IMR-90 (cell line): Measurements from ENCODE around the gene ISCU. TPM values are rescaled to one million over a fixed set of nuclear protein-coding genes. Genes with fewer than 3 reads are reported as not detected.

ENCODE experiments used
- ATAC-seq: fragments of 200-7000 bp; cut with Tn5 transposase; 2 replicates; pipeline ENCODE4 v1.9.1; 2020; ENCODE audit warnings: low read depth, mild to moderate bottlenecking, moderate library complexity
- BruUV-seq: library from RNA; stranded (reverse); fragments of 400-500 nt; replicated peaks from 2 replicates; lab custom pipeline; 2021; lab: Mats Ljungman, UMichigan
- CTCF ChIA-PET: fragments of 300-600 bp; formaldehyde crosslinking; extraction: SDS; loops from one replicate; lab custom pipeline; 2021; ENCODE audit warnings: antibody characterized with exemption; lab: Yijun Ruan, JAX
- POLR2A ChIA-PET: fragments of 300-600 bp; sonication (Branson Sonifier 250); formaldehyde crosslinking; loops from one replicate; lab custom pipeline; 2022; ENCODE audit warnings: antibody characterized with exemption; ENCODE audit not compliant: unreplicated experiment; lab: Charles Lee
- DNase-seq: peaks from one replicate; pipeline ENCODE4 v3.0.0; 2013
- H2AFZ ChIP-seq: replicated peaks from 2 replicates; pipeline ENCODE3; 2013; ENCODE audit warnings: low read length, mild to moderate bottlenecking; ENCODE audit not compliant: poor library complexity
- H2AK5ac ChIP-seq: 2 replicates; pipeline ENCODE4 v1.6.1; 2013; ENCODE audit warnings: low read depth, low read length, inconsistent platforms
- H2AK9ac ChIP-seq: replicated peaks from 2 replicates; pipeline ENCODE3; 2013; ENCODE audit warnings: mild to moderate bottlenecking, low read depth, low read length, moderate library complexity; ENCODE audit not compliant: poor library complexity
- H2BK120ac ChIP-seq: 2 replicates; pipeline ENCODE4 v1.6.1; 2013; ENCODE audit warnings: low read depth, low read length, inconsistent platforms
- H2BK15ac ChIP-seq: 3 replicates; pipeline ENCODE4 v1.6.1; 2013; ENCODE audit warnings: low read depth, low read length, inconsistent platforms
- H2BK20ac ChIP-seq: 2 replicates; pipeline ENCODE4 v1.6.1; 2013; ENCODE audit warnings: low read depth, mild to moderate bottlenecking, inconsistent platforms, low read length, moderate library complexity
- H2BK5ac ChIP-seq: 2 replicates; pipeline ENCODE4 v1.6.1; 2013; ENCODE audit warnings: mild to moderate bottlenecking, low read depth, low read length, inconsistent platforms; ENCODE audit not compliant: poor library complexity, severe bottlenecking
- H3K14ac ChIP-seq: replicated peaks from 2 replicates; pipeline ENCODE4 v1.6.1; 2013; ENCODE audit warnings: low read depth, low read length, inconsistent platforms
- H3K18ac ChIP-seq: 2 replicates; pipeline ENCODE4 v1.6.1; 2013; ENCODE audit warnings: low read depth, low read length, control low read depth
- H3K23ac ChIP-seq: 2 replicates; pipeline ENCODE4 v1.6.1; 2013; ENCODE audit warnings: low read depth, low read length, inconsistent platforms
- H3K27ac ChIP-seq: 2 replicates; pipeline ENCODE4 v1.5.1; 2013; ENCODE audit warnings: mild to moderate bottlenecking, control low read depth, low read length; ENCODE audit not compliant: insufficient read depth
- H3K27me3 ChIP-seq: 2 replicates; pipeline ENCODE4 v1.6.1; 2013; ENCODE audit warnings: low read length; ENCODE audit not compliant: control insufficient read depth, insufficient read depth
- H3K36me3 ChIP-seq: 2 replicates; pipeline ENCODE4 v1.6.1; 2013; ENCODE audit warnings: low read length, mixed read lengths; ENCODE audit not compliant: control insufficient read depth, insufficient read depth
- H3K4ac ChIP-seq: 2 replicates; pipeline ENCODE4 v1.6.1; 2013; ENCODE audit warnings: low read depth, low read length, inconsistent platforms
- H3K4me1 ChIP-seq: 2 replicates; pipeline ENCODE4 v1.6.1; 2013; ENCODE audit warnings: low read length, mixed read lengths; ENCODE audit not compliant: control insufficient read depth, insufficient read depth
- H3K4me2 ChIP-seq: 2 replicates; pipeline ENCODE4 v1.6.1; 2013; ENCODE audit warnings: low read depth, mild to moderate bottlenecking, control low read depth, low read length, moderate library complexity
- H3K4me3 ChIP-seq: 2 replicates; pipeline ENCODE4 v1.5.1; 2013; ENCODE audit warnings: low read depth, mild to moderate bottlenecking, control low read depth, low read length, moderate library complexity; ENCODE audit not compliant: insufficient read depth
- H3K56ac ChIP-seq: 2 replicates; pipeline ENCODE4 v1.6.1; 2013; ENCODE audit warnings: low read length, inconsistent platforms; ENCODE audit not compliant: insufficient read depth; ENCODE audit errors: extremely low read depth
- H3K79me1 ChIP-seq, 2 experiments: 2 replicates each; pipeline ENCODE4 v1.6.1; 2013; ENCODE audit warnings: low read length in 2 of 2, inconsistent platforms in 1 of 2, low read depth in 1 of 2
- H3K9ac ChIP-seq: 2 replicates; pipeline ENCODE4 v1.6.1; 2013; ENCODE audit warnings: low read depth, low read length, control low read depth
- H3K9me1 ChIP-seq: 2 replicates; pipeline ENCODE4 v1.6.1; 2013; ENCODE audit warnings: low read length, inconsistent platforms; ENCODE audit not compliant: insufficient read depth
- H3K9me3 ChIP-seq: 2 replicates; pipeline ENCODE4 v1.6.1; 2013; ENCODE audit warnings: low read length; ENCODE audit not compliant: control insufficient read depth, insufficient read depth
- H4K20me1 ChIP-seq: 2 replicates; pipeline ENCODE4 v1.6.1; 2013; ENCODE audit warnings: low read length, inconsistent platforms; ENCODE audit not compliant: insufficient read depth
- H4K5ac ChIP-seq: 2 replicates; pipeline ENCODE4 v1.6.1; 2013; ENCODE audit warnings: mild to moderate bottlenecking, low read depth, low read length, control low read depth
- H4K8ac ChIP-seq, 2 experiments: 2 replicates each; pipeline ENCODE4 v1.6.1; 2013; ENCODE audit warnings: low read depth in 2 of 2, low read length in 2 of 2, control low read depth in 1 of 2, inconsistent platforms in 1 of 2
- H4K91ac ChIP-seq: 2 replicates; pipeline ENCODE4 v1.6.1; 2013; ENCODE audit warnings: low read depth, low read length, inconsistent platforms; ENCODE audit not compliant: insufficient read depth
- BHLHE40 ChIP-seq: fragments of 150-350 bp; IDR thresholded peaks from 2 replicates; pipeline ENCODE4 v1.6.1; 2016; ENCODE audit warnings: mild to moderate bottlenecking, low read depth, low read length
- CEBPB ChIP-seq: IDR thresholded peaks from 2 replicates; pipeline ENCODE4 v1.6.1; 2012; ENCODE audit warnings: low read depth, low read length, improper control_type of control experiment
- CHD1 ChIP-seq: IDR thresholded peaks from 2 replicates; pipeline ENCODE4 v1.6.1; 2012; ENCODE audit warnings: low read depth, low read length, improper control_type of control experiment
- FOS ChIP-seq: fragments of 150-350 bp; IDR thresholded peaks from 2 replicates; pipeline ENCODE4 v1.6.1; 2016; ENCODE audit warnings: low read depth, low read length
- MAFK ChIP-seq: IDR thresholded peaks from 2 replicates; pipeline ENCODE4 v1.6.1; 2012; ENCODE audit warnings: low read depth, low read length, improper control_type of control experiment
- MAZ ChIP-seq: IDR thresholded peaks from 2 replicates; pipeline ENCODE4 v1.6.1; 2012; ENCODE audit warnings: low read depth, mild to moderate bottlenecking, low read length, improper control_type of control experiment, moderate library complexity, borderline replicate concordance
- MXI1 ChIP-seq: IDR thresholded peaks from 2 replicates; pipeline ENCODE4 v1.6.1; 2012; ENCODE audit warnings: low read depth, mild to moderate bottlenecking, low read length, moderate library complexity, borderline replicate concordance
- NFE2L2 ChIP-seq: fragments of 150-350 bp; IDR thresholded peaks from 2 replicates; pipeline ENCODE4 v1.6.1; 2016; ENCODE audit warnings: low read depth, mild to moderate bottlenecking, low read length
- POLR2A ChIP-seq: IDR thresholded peaks from 2 replicates; pipeline ENCODE4 v1.6.1; 2012; ENCODE audit warnings: mild to moderate bottlenecking, low read depth, low read length
- RAD21 ChIP-seq: IDR thresholded peaks from 2 replicates; pipeline ENCODE4 v1.6.1; 2012; ENCODE audit warnings: low read length, improper control_type of control experiment
- RCOR1 ChIP-seq: IDR thresholded peaks from 2 replicates; pipeline ENCODE4 v1.6.1; 2012; ENCODE audit warnings: mild to moderate bottlenecking, low read length, improper control_type of control experiment; ENCODE audit not compliant: insufficient replicate concordance
- RFX5 ChIP-seq: IDR thresholded peaks from 2 replicates; pipeline ENCODE4 v1.8.0; 2012; ENCODE audit warnings: low read depth, mild to moderate bottlenecking, low read length, moderate library complexity
- SMC3 ChIP-seq: fragments of 150-350 bp; IDR thresholded peaks from 2 replicates; pipeline ENCODE4 v1.6.1; 2016; ENCODE audit warnings: low read depth, mild to moderate bottlenecking, antibody characterized with exemption, low read length, moderate library complexity
- WGBS, 2 experiments: methylation state at CpG; one replicate each; pipeline versions ENCODE4 v1.1.5 to v1.1.7; 2013; ENCODE audit warnings: missing lambda C conversion rate in 2 of 2; ENCODE audit not compliant: insufficient read length in 1 of 2; ENCODE audit errors: extremely low coverage in 2 of 2; 5-methylcytosine and 5-hydroxymethylcytosine counted together
- dilution Hi-C: fragments of 300-500 bp; cut with HindIII; formaldehyde crosslinking; loops from one replicate; pipeline ENCODE4 v1.14.3; 2018; ENCODE audit warnings: low sequenced_read_pairs; ENCODE audit not compliant: unreplicated experiment
- in situ Hi-C: fragments of 300-500 bp; cut with MboI; formaldehyde crosslinking; loops from 3 replicates; pipeline ENCODE4 v1.14.3; 2019; ENCODE audit warnings: low sequenced_read_pairs, inconsistent platforms, mixed read lengths
- intact Hi-C: fragments of 100-400 bp; cut with micrococcal nuclease; formaldehyde crosslinking; loops from 2 replicates; pipeline ENCODE4 v1.10.0; 2022
- polyA plus RNA-seq, 3 experiments: library from polyadenylated mRNA; depleted of rRNA; stranded (reverse); fragments of >200 nt; gene quantifications; 2 replicates each; pipeline ENCODE4 v1.2.3, GENCODE V29; 2012; ENCODE audit warnings: low replicate concordance in 1 of 3
- total RNA-seq: library from RNA; depleted of rRNA; stranded (reverse); fragments of >200 nt; gene quantifications from 2 replicates; pipeline ENCODE4 v1.2.3, GENCODE V29; 2012
- TF ChIP-seq, protein P1 (sequence below): fragments of 150-350 bp; IDR thresholded peaks from 2 replicates; pipeline ENCODE4 v1.6.1; 2016; ENCODE audit warnings: low read depth, mild to moderate bottlenecking, low read length, moderate library complexity, borderline replicate concordance
- TF ChIP-seq, protein P2 (sequence below): conservative IDR thresholded peaks from 2 replicates; pipeline ENCODE4 v1.5.1; 2012; ENCODE audit warnings: mild to moderate bottlenecking, low read depth, low read length, improper control_type of control experiment

The ISCU gene
- total and polyA plus RNA-seq, 2 of the 4 experiments (the other 2 are of a cell fraction), result 52.7 to 87.2 TPM

DNA sequence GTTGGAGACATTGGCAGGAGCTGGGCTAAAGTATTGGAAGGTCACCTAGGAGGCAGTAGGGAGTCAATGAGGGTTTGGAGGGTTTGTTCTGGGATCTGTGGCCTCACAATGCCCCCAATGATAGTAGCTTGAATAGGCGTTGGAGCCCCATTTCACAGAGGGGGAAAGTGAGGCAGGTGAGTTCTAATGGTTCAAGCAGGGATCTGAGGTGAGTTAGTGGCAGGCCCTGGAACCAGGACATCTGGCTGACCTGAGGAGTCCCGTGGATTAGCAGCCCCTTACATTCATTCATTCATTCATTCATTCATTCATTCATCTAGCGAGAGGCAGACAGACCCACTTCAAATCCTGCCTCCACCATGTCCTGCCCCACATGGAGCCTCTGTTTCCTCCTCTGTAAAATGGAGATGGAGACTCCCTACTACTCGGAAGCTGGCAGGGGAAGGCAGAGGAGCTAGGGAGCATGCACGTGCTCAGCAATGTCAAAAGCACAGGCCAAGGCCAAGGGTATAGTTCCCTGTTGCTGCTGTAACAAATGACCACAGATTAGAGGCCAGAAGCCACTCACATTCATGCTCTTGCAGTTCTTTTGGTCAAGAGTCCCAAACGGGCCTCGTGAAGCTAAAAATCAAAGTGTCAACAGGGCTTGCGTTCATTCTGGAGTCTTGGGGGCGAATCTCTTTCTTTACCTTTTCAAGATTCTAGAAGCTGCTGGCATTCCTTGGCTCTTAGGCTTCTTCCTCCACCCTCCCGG is 37.7 kb downstream of the ISCU start (continued):
- no peak for TF ChIP-seq BHLHE40

DNA sequence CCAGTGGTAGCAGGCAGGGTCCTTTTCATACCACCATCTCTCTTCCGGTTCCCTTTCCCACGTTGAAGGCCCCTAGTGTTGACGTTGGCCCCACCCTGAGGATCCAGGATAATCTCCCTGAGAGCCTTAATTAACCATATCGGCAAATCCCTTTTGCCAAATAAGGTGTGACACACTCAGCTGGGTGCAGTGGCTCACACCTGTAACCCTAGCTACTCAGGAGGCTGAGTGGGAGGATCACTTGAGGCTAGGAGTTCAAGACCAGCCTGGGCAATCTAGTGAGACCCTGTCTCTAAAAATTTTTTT is 38.3 kb downstream of the ISCU start:
- ChIA-PET CTCF (no interaction called here), POLR2A (no interaction called here)
- Histone ChIP-seq H2BK120ac (no peak overlapping the region), H2AK5ac (no peak overlapping the region), H3K14ac (no peak overlapping the region), H3K18ac (no peak overlapping the region), H3K23ac (no peak overlapping the region), H3K9ac (no peak overlapping the region), H2AK9ac (no peak overlapping the region), H3K4me1 (peaks cover 5% of the 10 kb centered on the region; the same call in 1 of the 2 replicates), H2BK20ac (no peak overlapping the region), H3K27me3 (no peaks in the 10 kb centered on the region), H3K9me3 (no peaks in the 10 kb centered on the region), H3K4me3 (no peak overlapping the region), H2BK15ac (no peak overlapping the region), H3K27ac (no peak overlapping the region), H3K79me1 (no peaks in the 10 kb centered on the region), H3K4me2 (no peak overlapping the region), H3K36me3 (no peaks in the 10 kb centered on the region), H3K9me1 (no peaks in the 10 kb centered on the region), H2BK5ac (no peak overlapping the region), H4K20me1 (no peaks in the 10 kb centered on the region), H2AFZ (no peak overlapping the region), H4K5ac (no peak overlapping the region), H3K4ac (no peak overlapping the region), H3K56ac (no peak overlapping the region), H4K8ac (no peak overlapping the region), H4K91ac (no peak overlapping the region)
- intact Hi-C loops (no loop called here), in situ Hi-C loops (no loop called here), dilution Hi-C loops (no loop called here)
- ATAC-seq, result no peak
- 100% methylated on average over 1 of the region's 4 CpGs; no CpG with 5 or more reads in 1 of the 2 experiments for WGBS, 2 experiments
- no peak for DNase-seq
- BruUV-seq, result no TSS peak
- no peak for TF ChIP-seq CEBPB
- no peak for TF ChIP-seq BHLHE40
- no peak for TF ChIP-seq MXI1
- TF ChIP-seq RAD21, result no peak
- no peak for TF ChIP-seq CHD1
- no peak for TF ChIP-seq MAZ
- TF ChIP-seq RCOR1, result no peak
- TF ChIP-seq NFE2L2, result no peak
- TF ChIP-seq, protein P1, sequence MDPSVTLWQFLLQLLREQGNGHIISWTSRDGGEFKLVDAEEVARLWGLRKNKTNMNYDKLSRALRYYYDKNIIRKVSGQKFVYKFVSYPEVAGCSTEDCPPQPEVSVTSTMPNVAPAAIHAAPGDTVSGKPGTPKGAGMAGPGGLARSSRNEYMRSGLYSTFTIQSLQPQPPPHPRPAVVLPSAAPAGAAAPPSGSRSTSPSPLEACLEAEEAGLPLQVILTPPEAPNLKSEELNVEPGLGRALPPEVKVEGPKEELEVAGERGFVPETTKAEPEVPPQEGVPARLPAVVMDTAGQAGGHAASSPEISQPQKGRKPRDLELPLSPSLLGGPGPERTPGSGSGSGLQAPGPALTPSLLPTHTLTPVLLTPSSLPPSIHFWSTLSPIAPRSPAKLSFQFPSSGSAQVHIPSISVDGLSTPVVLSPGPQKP, result no peak
- TF ChIP-seq MAFK, result no peak
- TF ChIP-seq FOS, result no peak
- TF ChIP-seq POLR2A, result no peak
- TF ChIP-seq, protein P2, sequence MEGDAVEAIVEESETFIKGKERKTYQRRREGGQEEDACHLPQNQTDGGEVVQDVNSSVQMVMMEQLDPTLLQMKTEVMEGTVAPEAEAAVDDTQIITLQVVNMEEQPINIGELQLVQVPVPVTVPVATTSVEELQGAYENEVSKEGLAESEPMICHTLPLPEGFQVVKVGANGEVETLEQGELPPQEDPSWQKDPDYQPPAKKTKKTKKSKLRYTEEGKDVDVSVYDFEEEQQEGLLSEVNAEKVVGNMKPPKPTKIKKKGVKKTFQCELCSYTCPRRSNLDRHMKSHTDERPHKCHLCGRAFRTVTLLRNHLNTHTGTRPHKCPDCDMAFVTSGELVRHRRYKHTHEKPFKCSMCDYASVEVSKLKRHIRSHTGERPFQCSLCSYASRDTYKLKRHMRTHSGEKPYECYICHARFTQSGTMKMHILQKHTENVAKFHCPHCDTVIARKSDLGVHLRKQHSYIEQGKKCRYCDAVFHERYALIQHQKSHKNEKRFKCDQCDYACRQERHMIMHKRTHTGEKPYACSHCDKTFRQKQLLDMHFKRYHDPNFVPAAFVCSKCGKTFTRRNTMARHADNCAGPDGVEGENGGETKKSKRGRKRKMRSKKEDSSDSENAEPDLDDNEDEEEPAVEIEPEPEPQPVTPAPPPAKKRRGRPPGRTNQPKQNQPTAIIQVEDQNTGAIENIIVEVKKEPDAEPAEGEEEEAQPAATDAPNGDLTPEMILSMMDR, result no peak
- TF ChIP-seq SMC3, result no peak
- no peak for TF ChIP-seq RFX5
